ENCODE measurements around the gene SLC1A3.

The SLC1A3 gene

DNA sequence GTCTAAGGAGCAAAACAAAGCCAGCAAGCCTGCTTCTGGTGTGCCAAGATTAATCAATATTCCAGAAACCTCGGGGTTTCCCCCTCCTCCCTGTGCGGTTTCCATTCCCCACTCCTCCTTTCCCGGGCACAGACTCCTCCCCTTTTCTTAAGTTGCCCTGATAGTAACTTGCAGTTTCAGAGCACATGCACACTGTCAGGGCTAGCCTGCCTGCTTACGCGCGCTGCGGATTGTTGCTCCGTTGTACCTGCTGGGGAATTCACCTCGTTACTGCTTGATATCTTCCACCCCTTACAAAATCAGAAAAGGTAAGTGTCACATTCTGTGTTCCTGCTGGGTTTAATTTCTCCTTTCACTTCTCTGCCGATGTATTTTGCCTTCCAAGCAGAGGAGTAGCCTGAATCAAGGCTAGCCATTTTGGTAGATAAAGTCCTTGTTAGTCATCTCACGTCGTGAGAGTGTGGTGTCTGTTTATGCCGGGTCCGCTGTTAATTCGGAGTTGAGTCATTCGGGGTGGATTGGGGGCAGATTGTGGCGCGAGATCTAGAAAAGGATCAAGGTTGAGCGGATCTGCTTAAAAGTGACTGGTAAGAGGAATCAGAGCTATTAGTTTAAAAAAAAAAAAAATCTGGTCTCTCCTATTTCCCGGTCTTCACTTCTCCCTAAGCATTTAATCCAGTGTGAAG lies at the start of gene SLC1A3:
Gene SLC1A3, plus strand, starts transcription at position 179 of the 686 bp plus-strand sequence. CDS start 1,818 bp downstream, outside the sequence.
- peak; percentile 39 for DNase-seq (ENCODE audit: low spot score)
- TF ChIP-seq, protein P1, sequence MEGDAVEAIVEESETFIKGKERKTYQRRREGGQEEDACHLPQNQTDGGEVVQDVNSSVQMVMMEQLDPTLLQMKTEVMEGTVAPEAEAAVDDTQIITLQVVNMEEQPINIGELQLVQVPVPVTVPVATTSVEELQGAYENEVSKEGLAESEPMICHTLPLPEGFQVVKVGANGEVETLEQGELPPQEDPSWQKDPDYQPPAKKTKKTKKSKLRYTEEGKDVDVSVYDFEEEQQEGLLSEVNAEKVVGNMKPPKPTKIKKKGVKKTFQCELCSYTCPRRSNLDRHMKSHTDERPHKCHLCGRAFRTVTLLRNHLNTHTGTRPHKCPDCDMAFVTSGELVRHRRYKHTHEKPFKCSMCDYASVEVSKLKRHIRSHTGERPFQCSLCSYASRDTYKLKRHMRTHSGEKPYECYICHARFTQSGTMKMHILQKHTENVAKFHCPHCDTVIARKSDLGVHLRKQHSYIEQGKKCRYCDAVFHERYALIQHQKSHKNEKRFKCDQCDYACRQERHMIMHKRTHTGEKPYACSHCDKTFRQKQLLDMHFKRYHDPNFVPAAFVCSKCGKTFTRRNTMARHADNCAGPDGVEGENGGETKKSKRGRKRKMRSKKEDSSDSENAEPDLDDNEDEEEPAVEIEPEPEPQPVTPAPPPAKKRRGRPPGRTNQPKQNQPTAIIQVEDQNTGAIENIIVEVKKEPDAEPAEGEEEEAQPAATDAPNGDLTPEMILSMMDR (IDR thresholded peaks at IDR 0.05; ENCODE audit: extremely low read depth, missing control alignments) = no peak

DNA sequence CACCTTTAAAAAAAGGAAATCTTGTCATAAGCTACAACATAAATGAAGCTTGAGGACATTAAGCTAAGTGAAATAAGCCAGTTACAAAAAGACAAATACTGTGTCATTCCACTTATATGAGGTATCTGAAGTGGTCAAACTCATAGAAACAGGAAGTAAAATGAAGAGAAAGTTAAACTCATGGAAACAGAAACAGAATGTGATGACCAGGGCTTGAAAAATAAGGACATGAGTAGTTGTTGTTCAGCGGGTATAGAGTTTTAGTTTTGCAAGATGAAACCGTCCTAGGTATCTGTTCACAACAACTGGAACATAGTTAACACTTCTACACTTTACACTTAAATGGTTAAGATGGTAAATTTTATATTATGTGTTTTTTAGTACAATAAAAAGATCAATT lies 47.8 kb upstream of the SLC1A3 start:
- DNase-seq (ENCODE audit: low spot score) = no peak
- TF ChIP-seq, protein P1 (IDR thresholded peaks at IDR 0.05; ENCODE audit: extremely low read depth, missing control alignments) = no peak

DNA sequence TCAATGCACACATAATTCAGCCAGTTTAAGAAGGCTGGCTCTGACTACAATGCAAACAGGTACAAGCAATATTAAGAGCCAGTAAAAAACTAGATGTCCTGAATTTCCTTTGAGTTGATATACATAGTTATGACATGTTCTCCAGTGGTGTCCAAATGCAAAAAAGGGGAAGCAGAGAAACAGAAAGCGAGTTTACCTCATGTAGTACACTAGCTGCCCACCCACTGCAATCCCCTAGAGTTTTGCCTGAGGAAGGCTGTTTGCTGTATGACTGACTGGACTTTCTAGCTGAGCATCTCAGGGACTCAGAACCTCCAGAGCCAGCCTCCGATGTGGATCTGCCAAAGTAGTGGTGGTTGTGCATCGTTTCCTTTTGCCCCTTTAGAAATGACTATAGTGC lies 44.8 kb upstream of the SLC1A3 start:
- DNase-seq (ENCODE audit: low spot score) = no peak
- TF ChIP-seq, protein P1 (IDR thresholded peaks at IDR 0.05; ENCODE audit: extremely low read depth, missing control alignments) = no peak

DNA sequence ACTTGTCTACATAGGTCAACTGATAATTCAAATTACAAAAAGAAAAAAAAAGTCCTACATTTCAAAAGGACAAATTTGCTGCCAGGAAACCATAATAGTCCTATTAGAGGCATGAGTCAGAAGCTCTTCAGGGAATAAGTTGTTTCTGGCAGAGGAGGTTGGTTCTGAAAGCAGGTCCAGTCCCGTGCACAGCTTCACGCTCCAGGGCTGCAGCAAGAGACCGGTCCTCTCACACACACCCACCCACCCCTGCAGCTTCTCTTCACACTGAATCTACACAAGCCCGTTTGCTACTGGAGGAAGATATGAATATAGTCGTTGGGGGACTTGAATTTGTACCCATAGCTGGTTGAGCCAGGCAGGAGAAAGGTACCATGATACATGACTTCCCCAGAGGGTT lies 36.9 kb upstream of the SLC1A3 start:
- no peak for DNase-seq (ENCODE audit: low spot score)
- TF ChIP-seq, protein P1 (IDR thresholded peaks at IDR 0.05; ENCODE audit: extremely low read depth, missing control alignments) = no peak

DNA sequence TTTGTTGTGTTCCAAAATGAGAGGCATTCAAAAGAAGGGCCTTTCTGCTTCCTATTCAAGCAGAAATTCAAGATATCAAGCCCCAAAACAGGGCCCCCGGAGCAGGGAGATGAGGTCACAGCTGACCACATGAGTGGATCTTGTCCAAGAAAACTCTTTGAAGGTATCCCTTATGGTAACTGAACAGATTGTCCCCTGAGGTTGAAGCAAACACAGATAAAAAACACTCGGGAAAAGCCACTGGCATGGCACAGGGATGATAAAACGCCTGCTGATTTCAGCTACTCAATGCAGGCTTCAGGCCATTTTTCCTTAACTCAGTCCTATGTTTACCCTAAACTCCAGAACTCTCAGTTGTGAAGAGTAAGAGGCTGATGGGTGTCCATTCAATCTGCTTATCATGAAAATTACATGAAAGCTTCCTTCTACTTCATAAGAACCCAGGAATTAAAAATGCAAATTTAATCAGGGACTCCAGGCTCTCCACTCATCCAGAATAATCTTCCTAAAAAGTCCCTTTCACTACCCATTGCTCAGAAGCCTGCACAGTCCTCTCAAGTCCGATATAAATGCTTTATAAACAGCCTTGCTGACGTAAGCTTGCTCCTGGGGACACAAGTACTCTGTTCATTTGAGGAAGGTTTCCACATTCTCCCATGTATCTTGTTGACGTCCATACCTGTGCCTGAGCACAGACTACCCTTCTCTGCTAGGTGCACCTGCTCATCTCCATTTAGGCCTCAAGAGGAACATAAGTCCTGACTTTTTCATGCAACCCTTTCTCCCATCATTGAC lies 35.9 kb upstream of the SLC1A3 start:
- no peak for DNase-seq (ENCODE audit: low spot score)
- TF ChIP-seq, protein P1 (IDR thresholded peaks at IDR 0.05; ENCODE audit: extremely low read depth, missing control alignments) = no peak

DNA sequence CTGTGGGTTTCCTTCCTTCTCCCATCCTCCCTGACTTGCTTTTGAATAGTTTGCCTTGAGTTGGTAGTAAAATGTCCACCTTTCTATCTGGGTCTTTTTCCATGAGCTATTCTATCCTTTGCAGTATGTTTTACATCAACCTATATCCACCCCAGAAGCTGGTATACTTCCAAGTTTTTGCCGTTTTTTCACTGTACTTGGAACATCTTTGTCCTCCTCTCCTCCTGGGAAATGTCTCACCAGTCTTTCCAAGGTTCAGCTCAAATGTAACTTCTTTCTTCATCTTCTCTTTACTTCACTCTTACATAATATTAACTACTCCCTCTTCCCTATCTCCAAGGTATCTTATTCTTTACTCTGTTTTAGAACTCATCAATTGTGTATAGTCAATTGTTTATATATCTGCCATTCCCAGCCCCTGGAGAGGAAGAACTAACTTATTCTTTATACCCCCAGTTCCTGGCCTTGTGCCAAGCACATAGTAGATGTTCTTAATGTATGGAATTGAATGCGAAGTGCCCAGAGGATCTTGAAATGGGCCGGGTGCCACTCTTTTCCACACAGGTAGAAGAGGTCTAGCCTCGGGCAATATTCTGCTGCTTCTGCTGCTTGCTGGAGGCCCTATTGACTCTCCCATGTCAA lies 34.9 kb upstream of the SLC1A3 start:
- no peak for DNase-seq (ENCODE audit: low spot score)
- TF ChIP-seq, protein P1 (IDR thresholded peaks at IDR 0.05; ENCODE audit: extremely low read depth, missing control alignments) = no peak

DNA sequence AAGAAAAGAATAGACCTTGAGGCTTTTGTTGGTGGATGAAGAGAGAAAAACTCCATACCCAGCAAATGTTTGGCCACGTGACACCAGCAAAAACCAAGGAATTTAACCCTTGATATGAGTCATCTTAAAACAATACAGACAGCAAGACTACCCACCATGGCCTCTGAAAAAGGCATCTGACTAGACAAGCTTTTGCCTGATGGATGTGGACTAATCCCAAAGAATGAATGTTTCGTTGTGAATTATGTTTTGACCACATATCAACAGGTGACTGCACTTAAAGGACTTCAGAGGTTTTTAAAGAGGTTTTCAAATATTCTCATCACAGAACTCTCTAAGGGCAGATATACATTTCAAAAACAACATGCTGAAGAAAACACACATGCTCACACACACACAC lies 33.0 kb upstream of the SLC1A3 start:
- DNase-seq (ENCODE audit: low spot score) = no peak
- TF ChIP-seq, protein P1 (IDR thresholded peaks at IDR 0.05; ENCODE audit: extremely low read depth, missing control alignments) = no peak

Measured in GM20000 (cell line).